ENCODE results near the gene GAPDHS. TPM values are rescaled to one million over a fixed set of nuclear protein-coding genes. Genes with fewer than 3 reads are reported as not detected.

GAPDHS gene
- total and polyA plus RNA-seq, 2 of the 4 experiments (the other 2 are of a cell fraction), result not detected

- no peak for TF ChIP-seq CTCF (conservative IDR thresholded peaks at IDR 0.05; ENCODE audit: low read depth, low read length)
These were observed 25.4 kb downstream of the GAPDHS start (continued) for GRCh38 chr19:35558400-35559280.

GRCh38 chr19:35559281-35559659 lies 26.0 kb downstream of the GAPDHS start:
- DNase-seq (no peak), ATAC-seq (ENCODE audit: low read depth) (no peak)
- in situ Hi-C loops (cut with MboI; ENCODE audit: low sequenced_read_pairs) (no loop called here), dilution Hi-C loops (cut with HindIII; ENCODE audit: low sequenced_read_pairs, unreplicated experiment) (no loop called here), intact Hi-C loops (cut with micrococcal nuclease) (no loop called here)
- Histone ChIP-seq H3K4ac (ENCODE audit: low read depth, low read length) (no peak overlapping the region), H3K14ac (replicated peaks; ENCODE audit: low read depth, low read length) (no peak overlapping the region), H2BK20ac (ENCODE audit: low read depth, low read length) (no peak overlapping the region), H4K5ac (ENCODE audit: low read depth, low read length) (no peak overlapping the region), H3K79me1 (ENCODE audit: low read depth in 1 of 2, low read length in 2 of 2) (no peaks in the 10 kb centered on the region), H4K91ac (ENCODE audit: insufficient read depth, low read depth, low read length) (no peak overlapping the region), H3K27ac (ENCODE audit: insufficient read depth, low read length) (no peak overlapping the region), H4K8ac (ENCODE audit: low read depth in 2 of 2, low read length in 2 of 2) (no peak overlapping the region), H3K27me3 (ENCODE audit: control insufficient read depth, insufficient read depth, low read length) (peaks cover 52% of the 10 kb centered on the region), H2AK5ac (ENCODE audit: low read depth, low read length) (no peak overlapping the region), H3K9ac (ENCODE audit: low read depth, low read length) (no peak overlapping the region), H3K4me2 (ENCODE audit: low read depth, low read length) (no peak overlapping the region), H3K23ac (ENCODE audit: low read depth, low read length) (no peak overlapping the region), H2BK15ac (ENCODE audit: low read depth, low read length) (no peak overlapping the region), H3K9me1 (ENCODE audit: insufficient read depth, low read length) (0 out of 2 replicates have a peak, but pooled peaks cover 3% of the 10 kb centered on the region), H4K20me1 (ENCODE audit: insufficient read depth, low read length) (no peaks in the 10 kb centered on the region), H3K56ac (ENCODE audit: extremely low read depth, insufficient read depth, low read length) (no peak overlapping the region), H2BK5ac (ENCODE audit: low read depth, low read length, poor library complexity, severe bottlenecking) (no peak overlapping the region), H2AFZ (replicated peaks; ENCODE audit: low read length, poor library complexity) (peak overlapping the region; percentile 21), H3K9me3 (ENCODE audit: control insufficient read depth, insufficient read depth, low read length) (no peaks in the 10 kb centered on the region), H3K18ac (ENCODE audit: low read depth, low read length) (no peak overlapping the region), H2AK9ac (replicated peaks; ENCODE audit: low read depth, low read length, poor library complexity) (no peak overlapping the region), H3K4me1 (ENCODE audit: control insufficient read depth, insufficient read depth, low read length) (no peaks in the 10 kb centered on the region), H3K4me3 (ENCODE audit: insufficient read depth, low read depth, low read length) (no peak overlapping the region), H3K36me3 (ENCODE audit: control insufficient read depth, insufficient read depth, low read length) (no peaks in the 10 kb centered on the region), H2BK120ac (ENCODE audit: low read depth, low read length) (no peak overlapping the region)
- WGBS, 2 experiments (ENCODE audit: extremely low coverage in 2 of 2, insufficient read length in 1 of 2), result 80% methylated on average over 4 of the region's 11 CpGs; no CpG with 5 or more reads in 1 of the 2 experiments
- TF ChIP-seq RFX5 (IDR thresholded peaks at IDR 0.05; ENCODE audit: low read depth, low read length), result no peak
- no peak for TF ChIP-seq RCOR1 (IDR thresholded peaks at IDR 0.05; ENCODE audit: insufficient replicate concordance, low read length)
- TF ChIP-seq MAFK (IDR thresholded peaks at IDR 0.05; ENCODE audit: low read depth, low read length), result no peak
- no peak for TF ChIP-seq MXI1 (IDR thresholded peaks at IDR 0.05; ENCODE audit: borderline replicate concordance, low read depth, low read length)
- no peak for TF ChIP-seq POLR2A (IDR thresholded peaks at IDR 0.05; ENCODE audit: low read depth, low read length)
- TF ChIP-seq, protein P1, sequence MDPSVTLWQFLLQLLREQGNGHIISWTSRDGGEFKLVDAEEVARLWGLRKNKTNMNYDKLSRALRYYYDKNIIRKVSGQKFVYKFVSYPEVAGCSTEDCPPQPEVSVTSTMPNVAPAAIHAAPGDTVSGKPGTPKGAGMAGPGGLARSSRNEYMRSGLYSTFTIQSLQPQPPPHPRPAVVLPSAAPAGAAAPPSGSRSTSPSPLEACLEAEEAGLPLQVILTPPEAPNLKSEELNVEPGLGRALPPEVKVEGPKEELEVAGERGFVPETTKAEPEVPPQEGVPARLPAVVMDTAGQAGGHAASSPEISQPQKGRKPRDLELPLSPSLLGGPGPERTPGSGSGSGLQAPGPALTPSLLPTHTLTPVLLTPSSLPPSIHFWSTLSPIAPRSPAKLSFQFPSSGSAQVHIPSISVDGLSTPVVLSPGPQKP (IDR thresholded peaks at IDR 0.05; ENCODE audit: borderline replicate concordance, low read depth, low read length), result no peak
- TF ChIP-seq NFE2L2 (IDR thresholded peaks at IDR 0.05; ENCODE audit: low read depth, low read length), result no peak
- no TSS peak for BruUV-seq (replicated peaks)
- CTCF ChIA-PET, result interaction anchor here (0.6 kb wide), 1 partner anchor 20 kb away, joined by 3 read pairs; no protein-coding TSS in a partner anchor
- POLR2A ChIA-PET (ENCODE audit: unreplicated experiment), result no interaction called here
